NOMO-1 (cell line): ENCODE data around the gene SGIP1.
A peak's percentile ranks its signal among the peaks of the same experiment; 100 is the strongest.

ENCODE experiments used
- DNase-seq, 2 experiments: peaks; one replicate each; lab custom pipeline; 2025; ENCODE audit not compliant: unreplicated experiment in 2 of 2; lab: John Stamatoyannopoulos, UW

The SGIP1 gene

GRCh38 chr1:66533804-66534740 is at the start of gene SGIP1:
SGIP1 (plus strand) TSS chr1:66534153; CDS start chr1:66534359, 206 bp downstream.
- no peak for DNase-seq

GRCh38 chr1:66489151-66489550 is 44.8 kb upstream of the SGIP1 start:
- DNase-seq, result no peak

- no peak for DNase-seq
Measured at GRCh38 chr1:66489972-66490601, 43.9 kb upstream of the SGIP1 start.

- no peak for DNase-seq
Measured at GRCh38 chr1:66490816-66491215, 43.1 kb upstream of the SGIP1 start.

GRCh38 chr1:66492424-66492823 is 41.5 kb upstream of the SGIP1 start:
- no peak for DNase-seq

GRCh38 chr1:66493731-66494130 is 40.2 kb upstream of the SGIP1 start:
- no peak for DNase-seq

- DNase-seq, result no peak
Measured at GRCh38 chr1:66494482-66494881, 39.5 kb upstream of the SGIP1 start.

- no peak for DNase-seq
Measured at GRCh38 chr1:66495495-66495894, 38.5 kb upstream of the SGIP1 start.

- no peak for DNase-seq
Measured at GRCh38 chr1:66497910-66498309, 36.0 kb upstream of the SGIP1 start.

- no peak for DNase-seq
Measured at GRCh38 chr1:66500301-66500700, 33.7 kb upstream of the SGIP1 start.

- DNase-seq, result no peak
Measured at GRCh38 chr1:66502086-66502485, 31.9 kb upstream of the SGIP1 start.

- peak in 1 of 2 experiments; percentile 30 for DNase-seq
Measured at GRCh38 chr1:66503841-66504470, 30.0 kb upstream of the SGIP1 start.

- no peak for DNase-seq
Measured at GRCh38 chr1:66505671-66506392, 28.1 kb upstream of the SGIP1 start.

- no peak for DNase-seq
Measured at GRCh38 chr1:66506393-66506687, 27.6 kb upstream of the SGIP1 start.

- no peak for DNase-seq
Measured at GRCh38 chr1:66506991-66507390, 27.0 kb upstream of the SGIP1 start.

- no peak for DNase-seq
Measured at GRCh38 chr1:66510407-66510806, 23.5 kb upstream of the SGIP1 start.

GRCh38 chr1:66511118-66511517 is 22.8 kb upstream of the SGIP1 start:
- DNase-seq, result no peak

GRCh38 chr1:66517959-66518358 is 16.0 kb upstream of the SGIP1 start:
- no peak for DNase-seq

GRCh38 chr1:66518654-66519053 is 15.3 kb upstream of the SGIP1 start:
- no peak for DNase-seq

GRCh38 chr1:66519992-66520391 is 14.0 kb upstream of the SGIP1 start:
- no peak for DNase-seq

GRCh38 chr1:66520655-66521054 is 13.3 kb upstream of the SGIP1 start:
- DNase-seq, result no peak
